K562 (cell line): Measurements from ENCODE around the gene SLC7A4. TPM values are rescaled to one million over a fixed set of nuclear protein-coding genes. Genes with fewer than 3 reads are reported as not detected.

Source experiments
- ATF6 ChIP-seq: sonication (generic); formaldehyde crosslinking; IDR thresholded peaks from 2 replicates; pipeline ENCODE4 v1.4.0; 2020; ENCODE audit warnings: mild to moderate bottlenecking, missing genetic modification reagents
- E2F8 ChIP-seq: fragments of 450-650 bp; IDR thresholded peaks from 2 replicates; pipeline ENCODE4 v1.7.1; 2018; ENCODE audit warnings: mild to moderate bottlenecking, low read depth; ENCODE audit not compliant: partially characterized antibody
- ZBTB49 ChIP-seq: sonication (generic); formaldehyde crosslinking; IDR thresholded peaks from 2 replicates; pipeline ENCODE4 v1.8.0; 2022; ENCODE audit warnings: missing genetic modification reagents, mild to moderate bottlenecking, borderline replicate concordance
- microRNA counts: library from miRNA; unstranded; fragments of <30 nt; microRNA quantifications from one replicate; lab custom pipeline; 2016
- microRNA-seq: library from miRNA; unstranded; fragments of <30 nt; microRNA quantifications from one replicate; pipeline ENCODE4, GENCODE V29; 2018; ENCODE audit warnings: borderline microRNAs expressed
- polyA plus RNA-seq, 8 experiments: library from polyadenylated mRNA; depleted of rRNA in 4 of 8; stranded (reverse) in 5 of 8; unstranded in 3 of 8; fragments of >200 nt; fragmentation: Nextera tagmentation in 2 of 8; fragmentation: Illumina TruSeq in 1 of 8; extraction: Ambion mirVana in 2 of 8; extraction: Trizol in 1 of 8; gene quantifications; 2 replicates each; pipeline versions ENCODE4 v1.2.1 to v1.2.3, GENCODE V29; 2011 to 2014; ENCODE audit warnings: inconsistent platforms in 1 of 8, missing spikeins in 1 of 8
- small RNA-seq: library from RNA; depleted of rRNA; stranded (forward); fragments of <200 nt; gene quantifications from one replicate; pipeline ENCODE3, GENCODE V24; 2014
- total RNA-seq, 7 experiments: library from RNA; depleted of rRNA in 6 of 7; stranded (reverse); fragments of >200 nt in 6 of 7; fragmentation: Illumina TruSeq in 2 of 7; extraction: Trizol in 2 of 7; gene quantifications; 2 replicates each; pipeline versions ENCODE4 v1.2.1 to v1.2.3, GENCODE V29; 2011 to 2021; ENCODE audit warnings: low replicate concordance in 1 of 7

The SLC7A4 gene
- total and polyA plus RNA-seq, 9 of the 15 experiments (the other 6 are each of a cell fraction or from before 2014, with no cell fraction given), result not detected

GRCh38 chr22:20979243-20979809 lies 53.0 kb downstream of the SLC7A4 start (continued):
- TF ChIP-seq ZBTB49 (CRISPR knock-in tag) (no peak), ATF6 (CRISPR knock-in tag) (no peak), E2F8 (no peak)

MicroRNA genes within 50 kb of the gene (microRNA counts, 767-probe panel; counts per million panel counts)
- microRNA hsa-miR-649 (lab: Ali Mortazavi, UCI), result not detected

Small RNA genes lying within 50 kb of the gene (microRNA-seq; reads per million reads assigned to microRNA genes)
- not detected for gene MIR649

Small RNA genes lying within 50 kb of the gene (small RNA-seq; reads per million reads assigned to genes)
- gene MIR649, result not detected

Other genes with a start within 250 kb of the SLC7A4 start
Only the 7 nearest of the 8 such genes appear.
- gene SNAP29, start 173.6 kb downstream of the SLC7A4 start, total RNA-seq (2014; rRNA removed), result 71.4 and 89.3 TPM in 2 replicates
- gene SNAP29, start 173.6 kb downstream of the SLC7A4 start, total RNA-seq (2014; rRNA removed; fragmentation: Illumina TruSeq; extraction: Trizol), result 58.1 and 64.4 TPM in 2 replicates
- 70.6 and 75.9 TPM in 2 replicates for gene SNAP29, start 173.6 kb downstream of the SLC7A4 start, total RNA-seq (2015; rRNA removed; fragmentation: Illumina TruSeq; extraction: Trizol)
- 122 and 123 TPM in 2 replicates for gene SNAP29, start 173.6 kb downstream of the SLC7A4 start, total RNA-seq (2021)
- gene SNAP29, start 173.6 kb downstream of the SLC7A4 start, polyA plus RNA-seq (2011; rRNA removed), result 187 and 200 TPM in 2 replicates
- gene SNAP29, start 173.6 kb downstream of the SLC7A4 start, polyA plus RNA-seq (2014; fragmentation: Illumina TruSeq; extraction: Trizol), result 181 and 250 TPM in 2 replicates
- gene SNAP29, start 173.6 kb downstream of the SLC7A4 start, polyA plus RNA-seq (2014; fragmentation: Nextera tagmentation; extraction: Ambion mirVana), result 10 to 100 TPM; 19.5 to 22.8 TPM
- 136 and 161 TPM in 2 replicates for gene SNAP29, start 173.6 kb downstream of the SLC7A4 start, polyA plus RNA-seq (2014; rRNA removed)
- 105 and 144 TPM in 2 replicates for gene CRKL, start 115.2 kb downstream of the SLC7A4 start, total RNA-seq (2014; rRNA removed)
- gene CRKL, start 115.2 kb downstream of the SLC7A4 start, total RNA-seq (2014; rRNA removed; fragmentation: Illumina TruSeq; extraction: Trizol), result 138 and 141 TPM in 2 replicates
- gene CRKL, start 115.2 kb downstream of the SLC7A4 start, total RNA-seq (2015; rRNA removed; fragmentation: Illumina TruSeq; extraction: Trizol), result 124 and 128 TPM in 2 replicates
- 263 and 267 TPM in 2 replicates for gene CRKL, start 115.2 kb downstream of the SLC7A4 start, total RNA-seq (2021)
- 135 and 196 TPM in 2 replicates for gene CRKL, start 115.2 kb downstream of the SLC7A4 start, polyA plus RNA-seq (2011; rRNA removed)
- 144 and 156 TPM in 2 replicates for gene CRKL, start 115.2 kb downstream of the SLC7A4 start, polyA plus RNA-seq (2014; fragmentation: Illumina TruSeq; extraction: Trizol)
- 100 to 1,000 TPM; 100 to 105 TPM for gene CRKL, start 115.2 kb downstream of the SLC7A4 start, polyA plus RNA-seq (2014; fragmentation: Nextera tagmentation; extraction: Ambion mirVana)
- 114 and 124 TPM in 2 replicates for gene CRKL, start 115.2 kb downstream of the SLC7A4 start, polyA plus RNA-seq (2014; rRNA removed)
- gene AIFM3, start 65.3 kb downstream of the SLC7A4 start, total RNA-seq (2014; rRNA removed), result 0.14 TPM in 1 of 2 replicates, not detected in the other
- 0.10 TPM in 1 of 2 replicates, not detected in the other for gene AIFM3, start 65.3 kb downstream of the SLC7A4 start, total RNA-seq (2014; rRNA removed; fragmentation: Illumina TruSeq; extraction: Trizol)
- 0.07 TPM in 1 of 2 replicates, not detected in the other for gene AIFM3, start 65.3 kb downstream of the SLC7A4 start, total RNA-seq (2015; rRNA removed; fragmentation: Illumina TruSeq; extraction: Trizol)
- gene AIFM3, start 65.3 kb downstream of the SLC7A4 start, total RNA-seq (2021), result 0.20 and 0.56 TPM in 2 replicates
- 0.04 and 0.08 TPM in 2 replicates for gene AIFM3, start 65.3 kb downstream of the SLC7A4 start, polyA plus RNA-seq (2011; rRNA removed)
- gene AIFM3, start 65.3 kb downstream of the SLC7A4 start, polyA plus RNA-seq (2014; fragmentation: Illumina TruSeq; extraction: Trizol), result 0.06 TPM in 1 of 2 replicates, not detected in the other
- gene AIFM3, start 65.3 kb downstream of the SLC7A4 start, polyA plus RNA-seq (2014; fragmentation: Nextera tagmentation; extraction: Ambion mirVana), result under 1 TPM; 0.03 to 0.06 TPM
- gene AIFM3, start 65.3 kb downstream of the SLC7A4 start, polyA plus RNA-seq (2014; rRNA removed), result 0.15 TPM in 1 of 2 replicates, not detected in the other
- gene LZTR1, start 50.3 kb downstream of the SLC7A4 start, total RNA-seq (2014; rRNA removed), result 87.2 and 120 TPM in 2 replicates
- gene LZTR1, start 50.3 kb downstream of the SLC7A4 start, total RNA-seq (2014; rRNA removed; fragmentation: Illumina TruSeq; extraction: Trizol), result 46.4 and 63.0 TPM in 2 replicates
- gene LZTR1, start 50.3 kb downstream of the SLC7A4 start, total RNA-seq (2015; rRNA removed; fragmentation: Illumina TruSeq; extraction: Trizol), result 51.3 and 53.2 TPM in 2 replicates
- 132 and 135 TPM in 2 replicates for gene LZTR1, start 50.3 kb downstream of the SLC7A4 start, total RNA-seq (2021)
- 63.0 and 88.5 TPM in 2 replicates for gene LZTR1, start 50.3 kb downstream of the SLC7A4 start, polyA plus RNA-seq (2011; rRNA removed)
- gene LZTR1, start 50.3 kb downstream of the SLC7A4 start, polyA plus RNA-seq (2014; fragmentation: Illumina TruSeq; extraction: Trizol), result 74.3 and 89.8 TPM in 2 replicates
- gene LZTR1, start 50.3 kb downstream of the SLC7A4 start, polyA plus RNA-seq (2014; fragmentation: Nextera tagmentation; extraction: Ambion mirVana), result 1 to 10 TPM; 2.2 to 3.1 TPM
- 115 and 129 TPM in 2 replicates for gene LZTR1, start 50.3 kb downstream of the SLC7A4 start, polyA plus RNA-seq (2014; rRNA removed)
- gene THAP7, start 30.4 kb downstream of the SLC7A4 start, total RNA-seq (2014; rRNA removed), result 245 and 323 TPM in 2 replicates
- gene THAP7, start 30.4 kb downstream of the SLC7A4 start, total RNA-seq (2014; rRNA removed; fragmentation: Illumina TruSeq; extraction: Trizol), result 32.0 and 35.6 TPM in 2 replicates
- gene THAP7, start 30.4 kb downstream of the SLC7A4 start, total RNA-seq (2015; rRNA removed; fragmentation: Illumina TruSeq; extraction: Trizol), result 120 and 129 TPM in 2 replicates
- gene THAP7, start 30.4 kb downstream of the SLC7A4 start, total RNA-seq (2021), result 169 and 183 TPM in 2 replicates
- 75.4 and 94.6 TPM in 2 replicates for gene THAP7, start 30.4 kb downstream of the SLC7A4 start, polyA plus RNA-seq (2011; rRNA removed)
- 84.1 and 121 TPM in 2 replicates for gene THAP7, start 30.4 kb downstream of the SLC7A4 start, polyA plus RNA-seq (2014; fragmentation: Illumina TruSeq; extraction: Trizol)
- 10 to 100 TPM in 1 of 2 experiments, 1 to 10 TPM in 1; 7.9 to 33.1 TPM for gene THAP7, start 30.4 kb downstream of the SLC7A4 start, polyA plus RNA-seq (2014; fragmentation: Nextera tagmentation; extraction: Ambion mirVana)
- 263 and 266 TPM in 2 replicates for gene THAP7, start 30.4 kb downstream of the SLC7A4 start, polyA plus RNA-seq (2014; rRNA removed)
- gene P2RX6, start 17.4 kb downstream of the SLC7A4 start, total RNA-seq (2014; rRNA removed), result 1.5 and 1.9 TPM in 2 replicates
- gene P2RX6, start 17.4 kb downstream of the SLC7A4 start, total RNA-seq (2014; rRNA removed; fragmentation: Illumina TruSeq; extraction: Trizol), result 0.77 and 1.0 TPM in 2 replicates
- gene P2RX6, start 17.4 kb downstream of the SLC7A4 start, total RNA-seq (2015; rRNA removed; fragmentation: Illumina TruSeq; extraction: Trizol), result 1.6 and 1.7 TPM in 2 replicates
- gene P2RX6, start 17.4 kb downstream of the SLC7A4 start, total RNA-seq (2021), result 2.3 and 2.7 TPM in 2 replicates
- gene P2RX6, start 17.4 kb downstream of the SLC7A4 start, polyA plus RNA-seq (2011; rRNA removed), result 1.2 and 1.5 TPM in 2 replicates
- 1.3 and 1.5 TPM in 2 replicates for gene P2RX6, start 17.4 kb downstream of the SLC7A4 start, polyA plus RNA-seq (2014; fragmentation: Illumina TruSeq; extraction: Trizol)
- gene P2RX6, start 17.4 kb downstream of the SLC7A4 start, polyA plus RNA-seq (2014; fragmentation: Nextera tagmentation; extraction: Ambion mirVana), result under 1 TPM in 1 of 2 experiments, not detected in 1; 0.01 TPM
- 3.7 and 3.9 TPM in 2 replicates for gene P2RX6, start 17.4 kb downstream of the SLC7A4 start, polyA plus RNA-seq (2014; rRNA removed)
- gene LRRC74B, start 13.4 kb upstream of the SLC7A4 start, total RNA-seq (2014; rRNA removed), result not detected in 2 replicates
- gene LRRC74B, start 13.4 kb upstream of the SLC7A4 start, total RNA-seq (2014; rRNA removed; fragmentation: Illumina TruSeq; extraction: Trizol), result not detected in 2 replicates
- not detected in 2 replicates for gene LRRC74B, start 13.4 kb upstream of the SLC7A4 start, total RNA-seq (2015; rRNA removed; fragmentation: Illumina TruSeq; extraction: Trizol)
- not detected in 2 replicates for gene LRRC74B, start 13.4 kb upstream of the SLC7A4 start, total RNA-seq (2021)
- gene LRRC74B, start 13.4 kb upstream of the SLC7A4 start, polyA plus RNA-seq (2011; rRNA removed), result not detected in 2 replicates
- gene LRRC74B, start 13.4 kb upstream of the SLC7A4 start, polyA plus RNA-seq (2014; fragmentation: Illumina TruSeq; extraction: Trizol), result not detected in 2 replicates
- not detected for gene LRRC74B, start 13.4 kb upstream of the SLC7A4 start, polyA plus RNA-seq (2014; fragmentation: Nextera tagmentation; extraction: Ambion mirVana)
- gene LRRC74B, start 13.4 kb upstream of the SLC7A4 start, polyA plus RNA-seq (2014; rRNA removed), result 0.04 TPM in 1 of 2 replicates, not detected in the other